Astrocyte of the hippocampus (primary cell): ENCODE results near the gene PSD.

Source experiments
- DNase-seq: peaks from one replicate; pipeline ENCODE4 v3.0.0; 2011; ENCODE audit warnings: low read depth, low spot score

The PSD gene

GRCh38 chr10:102444851-102445250 lies 26.3 kb upstream of the PSD start:
- no peak for DNase-seq

DNA sequence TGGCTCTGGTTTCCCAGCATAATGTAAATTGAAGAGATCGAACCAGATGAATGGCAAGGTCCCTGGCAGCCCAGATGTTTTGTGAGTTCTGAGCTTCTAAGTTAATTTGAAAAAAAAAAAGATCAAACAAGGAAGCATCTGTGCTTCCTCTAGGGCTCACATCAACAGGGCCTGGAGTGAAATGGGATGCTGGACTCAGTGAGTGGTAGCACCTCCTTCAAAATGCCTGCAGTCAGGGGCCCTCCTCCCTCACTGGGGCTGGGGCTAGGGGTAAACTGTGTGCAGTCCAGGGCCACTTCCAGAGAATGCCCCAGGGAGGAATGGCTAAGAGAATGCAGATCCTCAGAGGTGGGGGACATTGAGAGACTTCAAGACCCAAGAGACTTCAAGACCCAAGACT lies 19.8 kb upstream of the PSD start:
- no peak for DNase-seq

DNA sequence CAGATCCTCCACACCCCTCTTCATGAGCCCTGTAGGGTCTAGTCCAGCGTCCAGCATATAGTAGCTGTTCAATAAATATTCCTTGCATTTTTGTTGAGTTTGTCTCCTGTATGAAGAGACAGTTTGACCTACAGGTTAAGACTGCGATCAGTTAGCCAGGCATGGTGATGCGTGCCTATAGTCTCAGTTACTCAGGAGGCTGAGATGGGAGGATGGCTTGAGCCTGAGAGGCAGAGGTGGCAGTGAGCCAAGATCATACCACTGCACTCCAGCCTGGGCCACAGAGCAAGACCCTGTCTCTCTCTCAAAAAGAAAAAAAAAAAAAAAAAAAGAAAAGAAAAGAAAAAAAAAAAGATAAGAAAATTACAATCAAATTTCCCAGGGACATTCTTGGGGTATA lies 18.9 kb upstream of the PSD start:
- no peak for DNase-seq

GRCh38 chr10:102436312-102436711 lies 17.7 kb upstream of the PSD start:
- no peak for DNase-seq

- DNase-seq = no peak
Observed at GRCh38 chr10:102435529-102436233, 17.1 kb upstream of the PSD start.

- no peak for DNase-seq
Observed at GRCh38 chr10:102435133-102435497, 16.5 kb upstream of the PSD start.

DNA sequence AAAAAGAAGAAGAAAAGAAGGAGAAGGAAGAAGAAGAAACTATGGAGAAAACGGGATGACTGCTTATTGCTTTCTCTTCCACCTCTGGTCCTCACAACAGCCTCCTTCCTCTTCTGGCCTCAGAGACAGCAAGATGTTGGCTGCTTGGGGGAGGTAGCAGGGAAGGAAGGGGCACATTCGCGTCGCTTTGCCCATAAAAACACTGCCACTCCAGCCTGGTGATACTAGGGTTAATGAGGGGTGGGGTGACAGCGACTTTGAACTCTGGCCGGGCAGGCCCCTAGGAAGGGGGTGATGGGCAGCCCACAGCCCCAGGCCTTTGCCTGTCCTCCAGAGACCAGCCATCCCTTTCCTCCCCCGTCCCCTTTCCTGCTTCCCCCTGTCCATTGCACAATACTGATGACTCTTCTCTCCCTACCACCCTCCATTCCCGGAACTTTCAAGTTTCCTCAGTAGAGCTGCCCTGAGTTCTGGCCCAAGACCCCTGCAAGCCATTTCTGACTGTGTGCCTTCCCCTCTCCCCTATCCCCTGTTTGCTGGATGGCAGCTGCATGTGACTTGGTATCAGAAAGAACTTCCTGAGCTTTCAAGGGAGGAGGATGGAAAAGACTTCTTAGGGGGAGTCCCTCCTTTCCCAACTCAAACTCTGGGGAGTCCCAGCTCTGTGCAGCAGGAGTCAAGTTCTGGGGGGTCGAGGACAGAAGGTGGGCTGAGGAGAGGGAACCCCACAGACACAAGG lies 16.0 kb upstream of the PSD start:
- no peak for DNase-seq

GRCh38 chr10:102433619-102434046 lies 15.0 kb upstream of the PSD start:
- no peak for DNase-seq

DNA sequence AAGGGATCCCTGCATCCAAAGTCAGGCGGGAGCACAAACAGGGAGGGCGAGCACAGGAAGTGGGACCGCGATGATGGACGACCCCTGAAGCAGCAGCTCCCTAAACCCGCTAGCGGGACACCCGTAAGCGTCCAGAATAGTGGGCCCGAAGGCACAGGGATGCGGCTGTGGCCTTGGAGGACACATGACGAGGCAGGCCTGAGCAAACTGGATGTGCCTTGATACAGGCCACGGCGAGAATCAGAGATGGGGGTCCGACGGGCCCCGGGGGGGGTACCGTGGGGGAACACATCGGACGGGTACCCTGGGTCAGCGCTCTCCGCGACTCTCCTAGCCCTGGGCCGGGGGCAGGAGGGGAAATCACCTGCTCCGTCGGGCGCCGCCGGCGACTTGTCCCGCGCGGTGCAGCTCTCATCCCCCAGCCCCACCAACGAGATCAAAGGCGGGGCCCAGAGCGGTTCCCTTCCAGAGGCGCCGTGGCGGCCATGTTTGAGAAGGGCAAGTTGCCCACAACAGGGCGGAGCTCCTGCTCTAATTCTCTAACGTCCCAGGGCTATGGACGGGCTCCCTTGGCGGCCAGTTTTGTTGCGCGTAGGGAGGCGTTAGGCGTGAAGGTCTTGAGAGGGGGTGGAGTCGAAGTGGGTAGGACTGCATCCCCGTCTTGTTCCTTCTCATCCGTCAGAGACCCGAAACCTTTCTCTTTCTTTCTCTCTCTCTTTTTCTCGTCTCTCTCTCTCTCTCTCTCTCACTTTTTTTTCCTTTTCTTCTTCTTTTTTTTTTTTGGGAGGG lies 13.8 kb upstream of the PSD start, which contains the start of gene CUEDC2:
TSS of gene CUEDC2 (minus strand) at position 413 of the 789 bp plus-strand sequence. CDS start 7,386 bp downstream, outside the sequence.
- peak; percentile 99 for DNase-seq

- DNase-seq = peak; percentile 51
Observed at GRCh38 chr10:102431452-102432124, 13.0 kb upstream of the PSD start.

- no peak for DNase-seq
Observed at GRCh38 chr10:102429468-102429867, 10.9 kb upstream of the PSD start.

DNA sequence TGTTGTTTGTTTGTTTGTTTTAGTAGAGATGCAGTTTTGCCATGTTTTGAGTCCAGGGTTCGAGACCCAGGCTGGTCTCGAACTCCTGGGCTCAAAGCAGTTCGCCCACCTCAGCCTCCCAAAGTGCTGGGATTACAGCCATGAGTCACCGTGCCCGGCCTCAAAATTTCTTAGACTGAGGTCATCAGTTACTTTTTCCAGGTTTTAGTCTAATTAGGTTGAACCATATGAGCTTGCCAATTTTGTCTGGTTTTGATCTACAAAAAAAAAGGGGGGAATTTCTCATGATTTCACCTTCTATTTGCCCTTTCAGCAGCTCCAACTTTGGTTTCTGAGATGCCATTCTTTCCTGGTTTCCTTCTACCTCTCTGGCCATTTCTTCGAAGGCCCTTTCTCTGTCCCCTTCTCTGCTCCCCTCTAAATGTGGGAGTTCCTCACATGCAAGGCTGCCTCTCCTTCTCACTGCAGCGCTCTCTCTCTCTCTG lies 8.3 kb upstream of the PSD start:
- DNase-seq = peak; percentile 75

GRCh38 chr10:102425444-102425843 lies 6.9 kb upstream of the PSD start:
- no peak for DNase-seq

GRCh38 chr10:102424916-102425315 lies 6.3 kb upstream of the PSD start:
- no peak for DNase-seq

GRCh38 chr10:102424145-102424544 lies 5.6 kb upstream of the PSD start:
- DNase-seq = no peak

DNA sequence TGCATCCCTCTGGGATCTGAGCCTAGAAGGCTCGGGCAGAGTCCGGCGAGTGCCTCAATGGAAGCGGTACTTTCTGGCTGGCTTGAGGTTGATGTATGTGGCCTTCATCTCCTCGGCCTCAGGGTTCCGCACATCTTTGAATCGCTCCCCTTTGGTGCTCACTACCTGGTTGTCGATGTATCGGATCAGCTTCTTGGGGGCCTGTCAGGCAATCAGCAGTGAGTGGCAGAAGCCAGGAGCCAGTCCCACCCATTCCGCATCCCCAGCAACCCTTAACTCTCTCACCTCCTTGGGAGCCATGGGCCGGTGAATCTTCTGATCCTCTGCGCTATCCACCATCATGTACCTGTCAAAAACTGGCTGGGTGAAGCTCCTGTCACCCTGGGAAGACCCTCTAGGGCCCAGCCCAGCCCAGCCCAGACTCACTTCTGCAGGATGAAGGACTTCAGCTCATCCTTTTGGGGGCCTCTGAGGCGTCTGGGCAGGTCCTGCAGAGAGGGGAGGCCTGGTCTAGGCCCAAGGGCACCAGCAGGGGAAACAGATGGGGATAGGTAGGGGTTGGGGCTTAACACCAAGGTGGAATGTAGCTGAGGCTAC lies 4.9 kb upstream of the PSD start:
- DNase-seq = no peak

DNA sequence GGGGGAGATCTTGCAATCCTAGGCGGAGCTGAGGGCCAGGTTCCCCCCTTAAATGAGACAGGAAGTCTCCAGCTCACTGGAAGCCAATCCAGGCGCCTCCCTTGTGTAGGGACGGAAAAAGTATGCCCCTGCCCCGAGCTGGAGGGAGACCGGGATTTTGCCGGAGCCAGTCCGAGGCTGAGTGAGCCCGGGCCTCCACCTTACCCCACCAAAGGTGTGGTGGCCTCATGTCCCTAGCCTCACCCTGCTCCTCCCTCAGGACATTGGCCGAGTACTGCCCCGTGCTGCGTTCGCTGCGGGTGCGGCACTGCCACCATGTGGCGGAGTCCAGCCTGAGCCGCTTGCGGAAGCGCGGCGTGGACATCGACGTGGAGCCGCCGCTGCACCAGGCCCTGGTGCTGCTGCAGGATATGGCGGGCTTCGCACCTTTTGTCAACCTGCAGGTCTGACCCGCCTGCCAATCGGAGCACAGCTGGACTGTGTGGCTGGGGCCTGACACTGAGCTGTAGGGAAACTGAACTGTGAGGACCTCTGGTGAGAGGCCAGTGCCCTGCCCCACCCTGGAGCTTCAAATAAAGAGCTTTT lies 4.1 kb upstream of the PSD start:
- DNase-seq = peak; percentile 88

- peak; percentile 44 for DNase-seq
Observed at GRCh38 chr10:102421757-102422512, 3.4 kb upstream of the PSD start.

GRCh38 chr10:102421507-102421756 lies 2.8 kb upstream of the PSD start:
- no peak for DNase-seq

DNA sequence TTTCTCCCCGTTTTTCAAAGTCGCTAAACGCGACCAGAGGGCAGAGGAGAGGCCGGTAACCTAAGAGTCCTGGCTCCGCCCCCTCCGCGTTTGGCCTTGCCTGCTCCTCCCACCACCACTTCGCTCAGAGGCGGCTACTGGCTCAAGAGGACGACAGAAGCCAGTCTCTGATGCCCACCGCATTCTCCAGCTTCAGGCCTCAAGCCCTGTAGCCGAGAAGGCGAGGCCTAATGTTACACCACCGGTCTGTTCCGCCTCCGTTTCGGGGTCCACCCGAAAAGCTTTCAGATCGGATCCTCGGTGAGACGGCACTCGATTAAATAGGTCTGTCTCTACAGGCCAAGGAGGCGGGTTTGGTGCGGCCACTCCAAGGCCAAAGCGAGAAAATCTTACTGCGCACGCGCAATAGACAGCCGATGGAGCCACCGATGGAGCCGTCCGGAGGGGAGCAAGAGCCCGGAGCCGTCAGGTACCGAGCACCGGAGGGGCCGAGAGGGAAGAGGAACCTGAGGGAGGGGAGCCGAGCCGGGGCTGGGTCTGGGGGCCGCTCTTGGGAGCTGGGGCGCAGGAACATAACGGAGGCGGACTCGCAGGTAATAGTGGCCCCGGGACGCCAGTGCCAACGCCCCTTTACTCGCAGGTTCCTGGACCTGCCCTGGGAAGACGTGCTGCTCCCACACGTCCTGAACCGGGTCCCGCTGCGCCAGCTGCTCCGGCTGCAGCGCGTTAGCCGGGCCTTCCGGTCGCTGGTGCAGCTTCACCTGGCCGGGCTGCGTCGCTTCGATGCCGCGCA lies 2.3 kb upstream of the PSD start, which contains the start of gene FBXL15:
TSS of gene FBXL15 (plus strand) at position 123 of the 793 bp plus-strand sequence. CDS start at position 417, 294 bp downstream.
- peak; percentile 98 for DNase-seq
